HepG2 (cell line): ENCODE results near the gene SNX15. TPM values are rescaled to one million over a fixed set of nuclear protein-coding genes. Genes with fewer than 3 reads are reported as not detected.

Experiments
- DPF2 ChIP-seq: sonication (generic); formaldehyde crosslinking; IDR thresholded peaks from 2 replicates; pipeline ENCODE4 v1.4.0; 2020; ENCODE audit warnings: mild to moderate bottlenecking, low read depth, missing genetic modification reagents, borderline replicate concordance
- DZIP1 ChIP-seq: sonication (generic); formaldehyde crosslinking; IDR thresholded peaks from 2 replicates; pipeline ENCODE4 v1.5.0; 2020; ENCODE audit warnings: mild to moderate bottlenecking, missing genetic modification reagents
- MXD4 ChIP-seq: IDR thresholded peaks from 2 replicates; pipeline ENCODE4 v1.6.1; 2016; ENCODE audit warnings: mild to moderate bottlenecking, missing biosample characterization, missing genetic modification reagents
- NPAS2 ChIP-seq: sonication (generic); formaldehyde crosslinking; IDR thresholded peaks from 2 replicates; pipeline ENCODE4 v1.8.0; 2022; ENCODE audit warnings: mild to moderate bottlenecking, missing genetic modification reagents, borderline replicate concordance
- PRDM15 ChIP-seq: sonication (generic); formaldehyde crosslinking; IDR thresholded peaks from 2 replicates; pipeline ENCODE4 v1.4.0; 2020; ENCODE audit warnings: missing genetic modification reagents
- RBFOX2 ChIP-seq: fragments of 200-400 bp; formaldehyde crosslinking; IDR thresholded peaks from 2 replicates; pipeline ENCODE4 v1.6.1; 2017; ENCODE audit warnings: low read depth, mild to moderate bottlenecking, low read length
- SMAD3 ChIP-seq: sonication (generic); formaldehyde crosslinking; IDR thresholded peaks from 2 replicates; pipeline ENCODE4 v1.4.0; 2020; ENCODE audit warnings: missing genetic modification reagents
- SMC3 ChIP-seq: IDR thresholded peaks from 2 replicates; pipeline ENCODE4 v1.6.1; 2011; ENCODE audit warnings: low read length, improper control_type of control experiment
- ZFP62 ChIP-seq: sonication (generic); formaldehyde crosslinking; IDR thresholded peaks from 2 replicates; pipeline ENCODE4 v1.4.0; 2020; ENCODE audit warnings: missing genetic modification reagents
- ZMYM3 ChIP-seq: sonication (generic); formaldehyde crosslinking; IDR thresholded peaks from 2 replicates; pipeline ENCODE4 v1.5.1; 2020; ENCODE audit warnings: mild to moderate bottlenecking, missing genetic modification reagents
- ZNF713 ChIP-seq: sonication (generic); formaldehyde crosslinking; IDR thresholded peaks from 2 replicates; pipeline ENCODE4 v1.4.0; 2020; ENCODE audit warnings: mild to moderate bottlenecking, missing genetic modification reagents
- polyA plus RNA-seq, 8 experiments: library from polyadenylated mRNA; depleted of rRNA in 3 of 8; stranded (reverse) in 7 of 8; unstranded in 1 of 8; fragments of >200 nt; fragmentation: Illumina TruSeq in 4 of 8; extraction: Trizol in 4 of 8; gene quantifications; 2 replicates each; pipeline versions ENCODE4 v1.2.1 to v1.2.3, GENCODE V29; 2011 to 2016; ENCODE audit warnings: low read depth in 4 of 8, missing spikeins in 1 of 8, mixed read lengths in 1 of 8; ENCODE audit not compliant: insufficient read depth in 1 of 8
- total RNA-seq, 5 experiments: library from RNA; depleted of rRNA; stranded (reverse); fragments of >200 nt; fragmentation: Illumina TruSeq; extraction: Trizol; gene quantifications; 2 replicates each; pipeline ENCODE4 v1.2.3, GENCODE V29; 2016; ENCODE audit warnings: low read depth in 1 of 5
- TF ChIP-seq, protein P1 (sequence below), 2 experiments: sonication (generic) in 1 of 2; formaldehyde crosslinking in 1 of 2; IDR thresholded peaks; 2 replicates each; pipeline versions ENCODE4 v1.6.1 to v1.9.0; 2014 to 2022; ENCODE audit warnings: antibody characterized with exemption in 1 of 2, borderline replicate concordance in 1 of 2, inconsistent platforms in 1 of 2, low read depth in 1 of 2, missing genetic modification reagents in 1 of 2

Gene SNX15
- total and polyA plus RNA-seq, 2 of the 13 experiments (the other 11 are each of a cell fraction or from before 2014, with no cell fraction given), result 19.1 to 22.6 TPM

- TF ChIP-seq PRDM15 (CRISPR knock-in tag) (peak; percentile 50; the same call in 1 of the 2 replicates), RBFOX2 (peak; percentile 82), SMC3 (peak; percentile 51; the same call in 1 of the 2 replicates), DZIP1 (CRISPR knock-in tag) (0 out of 2 replicates have a peak, but pooled peaks have one; percentile 89), ZFP62 (no peak), SMAD3 (CRISPR knock-in tag) (peak; percentile 79; the same call in 1 of the 2 replicates), DPF2 (CRISPR knock-in tag) (no peak), NPAS2 (CRISPR knock-in tag) (no peak), ZNF713 (CRISPR knock-in tag) (no peak), MXD4 (no peak), ZMYM3 (CRISPR knock-in tag) (peak; percentile 84)
- TF ChIP-seq, protein P1, sequence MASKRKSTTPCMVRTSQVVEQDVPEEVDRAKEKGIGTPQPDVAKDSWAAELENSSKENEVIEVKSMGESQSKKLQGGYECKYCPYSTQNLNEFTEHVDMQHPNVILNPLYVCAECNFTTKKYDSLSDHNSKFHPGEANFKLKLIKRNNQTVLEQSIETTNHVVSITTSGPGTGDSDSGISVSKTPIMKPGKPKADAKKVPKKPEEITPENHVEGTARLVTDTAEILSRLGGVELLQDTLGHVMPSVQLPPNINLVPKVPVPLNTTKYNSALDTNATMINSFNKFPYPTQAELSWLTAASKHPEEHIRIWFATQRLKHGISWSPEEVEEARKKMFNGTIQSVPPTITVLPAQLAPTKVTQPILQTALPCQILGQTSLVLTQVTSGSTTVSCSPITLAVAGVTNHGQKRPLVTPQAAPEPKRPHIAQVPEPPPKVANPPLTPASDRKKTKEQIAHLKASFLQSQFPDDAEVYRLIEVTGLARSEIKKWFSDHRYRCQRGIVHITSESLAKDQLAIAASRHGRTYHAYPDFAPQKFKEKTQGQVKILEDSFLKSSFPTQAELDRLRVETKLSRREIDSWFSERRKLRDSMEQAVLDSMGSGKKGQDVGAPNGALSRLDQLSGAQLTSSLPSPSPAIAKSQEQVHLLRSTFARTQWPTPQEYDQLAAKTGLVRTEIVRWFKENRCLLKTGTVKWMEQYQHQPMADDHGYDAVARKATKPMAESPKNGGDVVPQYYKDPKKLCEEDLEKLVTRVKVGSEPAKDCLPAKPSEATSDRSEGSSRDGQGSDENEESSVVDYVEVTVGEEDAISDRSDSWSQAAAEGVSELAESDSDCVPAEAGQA (IDR thresholded peaks at IDR 0.05; ENCODE audit: low read depth), result no peak; the same call in 1 of the 2 replicates
- TF ChIP-seq, protein P1 (CRISPR knock-in tag; IDR thresholded peaks at IDR 0.05; ENCODE audit: borderline replicate concordance), result 0 out of 2 replicates have a peak, but pooled peaks have one; percentile 51
These were observed at the start of gene SNX15 (continued) for GRCh38 chr11:65027213-65028067.
